Heart left ventricle (tissue), 16 donors: Measurements from ENCODE around the gene SPPL3. TPM values are rescaled to one million over a fixed set of nuclear protein-coding genes. Genes with fewer than 3 reads are reported as not detected.

Source experiments
- ATAC-seq, 4 donors: fragments of 200-7000 bp; cut with Tn5 transposase; one replicate each; pipeline ENCODE4 v1.9.1; 2020 to 2022; ENCODE audit warnings: moderate library complexity in 4 of 4, mild to moderate bottlenecking in 3 of 4, moderate number of reproducible peaks in 1 of 4
- DNase-seq, 5 donors: peaks; one replicate each; pipeline ENCODE4 v3.0.0-alpha.2; 2020
- H3K27ac ChIP-seq, 12 donors: fragments of 200-600 bp; sonication (generic) in 4 of 12; one replicate each; pipeline versions ENCODE4 v1.5.0 to v1.8.0; 2016 to 2022; ENCODE audit warnings: mild to moderate bottlenecking in 2 of 12
- H3K27me3 ChIP-seq, 9 donors: fragments of 200-600 bp; sonication (generic) in 2 of 9; one replicate each; pipeline versions ENCODE4 v1.5.1 to v1.8.0; 2016 to 2022; ENCODE audit warnings: mild to moderate bottlenecking in 3 of 9
- H3K36me3 ChIP-seq, 9 donors: fragments of 200-600 bp; sonication (generic) in 2 of 9; one replicate each; pipeline versions ENCODE4 v1.5.0 to v1.8.0; 2018 to 2022; ENCODE audit warnings: mild to moderate bottlenecking in 2 of 9
- H3K4me1 ChIP-seq, 12 donors: fragments of 200-600 bp; sonication (generic) in 4 of 12; one replicate each; pipeline versions ENCODE4 v1.5.0 to v1.8.0; 2016 to 2022; ENCODE audit warnings: mild to moderate bottlenecking in 3 of 12
- H3K4me3 ChIP-seq, 12 donors: fragments of 200-600 bp; sonication (generic) in 4 of 12; one replicate each; pipeline versions ENCODE4 v1.5.0 to v1.8.0; 2017 to 2022; ENCODE audit warnings: mild to moderate bottlenecking in 9 of 12, moderate library complexity in 4 of 12
- H3K9me3 ChIP-seq, 12 donors: fragments of 200-600 bp; sonication (generic) in 4 of 12; one replicate each; pipeline versions ENCODE4 v1.5.0 to v1.8.0; 2016 to 2022; ENCODE audit warnings: mild to moderate bottlenecking in 1 of 12
- CTCF ChIP-seq, 12 donors: fragments of 200-600 bp; sonication (generic) in 4 of 12; IDR thresholded peaks; one replicate each; pipeline versions ENCODE4 v1.5.0 to v1.8.0; 2018 to 2022; ENCODE audit warnings: antibody characterized with exemption in 12 of 12, mild to moderate bottlenecking in 5 of 12
- POLR2A ChIP-seq, 2 donors: fragments of 450-650 bp; IDR thresholded peaks; one replicate each; pipeline ENCODE4 v1.6.1; 2017; ENCODE audit warnings: antibody characterized with exemption in 2 of 2, mild to moderate bottlenecking in 2 of 2, moderate library complexity in 2 of 2
- WGBS, 4 donors: extraction: QIAGEN DNeasy Blood & Tissue Kit in 2 of 4; methylation state at CpG; one replicate each; pipeline versions ENCODE4 v1.1.5 to v1.1.7; 2013 to 2018; 5-methylcytosine and 5-hydroxymethylcytosine counted together
- intact Hi-C, 10 donors: fragments of 100-400 bp; cut with DNase I; formaldehyde crosslinking; loops; one replicate each; pipeline versions ENCODE4 v1.11.1 to v1.14.2; 2022
- polyA plus RNA-seq, 2 donors: library from polyadenylated mRNA; stranded (reverse); fragments of 200-250 nt; gene quantifications; one replicate each; pipeline ENCODE4 v1.2.3, GENCODE V29; 2013
- total RNA-seq, 9 donors: library from RNA; depleted of rRNA in 2 of 9; stranded (reverse); fragments of >200 nt in 2 of 9; fragmentation: NEBNext Ultra II Directional in 3 of 9; extraction: Animal tissue kit (Norgen Biotek cat#: 25700) in 3 of 9; gene quantifications; one replicate each; pipeline versions ENCODE4 v1.1.0 to v1.2.4, GENCODE V29; 2016 to 2023
- donor health status: ischemic (EF 13 %, LVEDD 7.1; RV severe dilation, severe dysfunction).
- donor health status: healthy with polysubstance abuse.
- donor health status: DM: no; HTN: yes; CAD: no.
- donor health status: DM: no; HTN: no; CAD: no.
- donor health status: ischemic (EF 25% LVEDD 6.9; RV normal size, moderate dysfunction).
- donor health status: ischemic (EF 25% LVEDD 5.7; RV mildly dilated, moderate dysfunction).
- donor health status: healthy.
- donor health status: DM: yes; HTN: yes; CAD: no.
- donor health status: ischemic (EF 35%, LVEDD 5.7; RV mildly dilated, moderate dysfunction).
- donor health status: nonischemic (EF 11% LVEDD 7.7; RV severe dilation, severe dysfunction).
- donor health status: DM: yes; HTN: yes; CAD: no.
- donor health status: PGD.
- donor health status: ischemic (EF 29% LVEDD 5.4; RV normal size, mild dysfunction).
- donor health status: nonischemic (EF 23%, LVEDD 6.1; RV moderate dilation, normal function).

Gene SPPL3
- total and polyA plus RNA-seq, 11 donors, result 8.2 to 48.2 (median 26.5) TPM

DNA sequence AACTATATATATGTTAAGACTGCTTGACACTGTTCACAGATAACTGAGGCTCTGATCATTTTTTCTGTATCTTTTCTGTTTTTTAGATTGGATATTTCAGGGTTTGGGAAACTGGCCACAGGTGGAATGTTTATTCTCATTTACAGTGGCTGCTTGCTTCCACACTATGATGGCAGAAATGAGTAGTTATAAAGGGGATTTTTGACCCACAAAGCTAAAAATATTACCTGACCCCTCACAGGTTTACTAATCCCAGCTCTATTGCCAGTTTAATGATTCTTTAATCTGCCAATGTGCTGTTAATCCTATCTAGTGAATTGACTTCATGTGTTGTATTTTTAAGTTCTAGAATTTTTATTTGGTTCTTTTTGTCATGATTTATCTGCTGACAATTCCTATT is 148.9 kb downstream of the SPPL3 start:
- Histone ChIP-seq H3K36me3 (peaks cover 0 to 5% (median 0%) of the 10 kb centered on the region in 9 donors), H3K27ac (no peak overlapping the region), H3K27me3 (no peaks in the 10 kb centered on the region), H3K4me3 (no peak overlapping the region), H3K4me1 (no peaks in the 10 kb centered on the region), H3K9me3 (peaks cover 0 to 9% (median 0%) of the 10 kb centered on the region in 12 donors)
- DNase-seq (no peak), ATAC-seq (no peak)
- intact Hi-C loops, result no loop called here
- no peak for TF ChIP-seq POLR2A (IDR thresholded peaks at IDR 0.05)
- TF ChIP-seq CTCF (IDR thresholded peaks at IDR 0.05), result no peak

DNA sequence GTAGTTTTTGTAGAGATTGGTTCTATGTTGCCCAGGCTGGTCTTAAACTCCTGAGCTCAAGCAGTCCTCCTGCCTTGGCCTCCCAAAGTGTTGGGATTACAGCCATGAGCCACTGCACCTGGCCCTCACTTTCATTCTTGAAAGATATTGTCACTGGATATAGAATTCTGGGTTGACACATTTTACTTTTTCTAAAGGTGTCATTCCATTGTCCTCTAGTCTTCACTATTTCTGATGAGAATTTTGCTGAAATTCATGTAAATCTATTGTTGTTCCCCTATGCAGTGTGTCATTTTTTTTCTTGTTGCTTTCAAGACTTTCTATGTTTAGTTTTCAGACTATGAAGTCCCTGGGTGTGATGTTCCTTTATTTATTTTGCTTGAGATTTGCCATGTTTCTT is 149.4 kb downstream of the SPPL3 start:
- no peaks in the 10 kb centered on the region for H3K4me1 ChIP-seq
- H3K36me3 ChIP-seq, result peaks cover 0 to under 1% (median 0%) of the 10 kb centered on the region in 9 donors
- DNase-seq (no peak), ATAC-seq (no peak)
- no peak for TF ChIP-seq CTCF (IDR thresholded peaks at IDR 0.05)
- no peak overlapping the region for H3K4me3 ChIP-seq
- H3K27me3 ChIP-seq, result no peaks in the 10 kb centered on the region
- peaks cover 0 to 9% (median 0%) of the 10 kb centered on the region in 12 donors for H3K9me3 ChIP-seq
- intact Hi-C loops, result loop anchor here in 1 of 10 donors (5.0 kb wide), 1 partner anchor 223 kb away; the partner anchor contains the start of gene HNF1A
- H3K27ac ChIP-seq, result no peak overlapping the region

DNA sequence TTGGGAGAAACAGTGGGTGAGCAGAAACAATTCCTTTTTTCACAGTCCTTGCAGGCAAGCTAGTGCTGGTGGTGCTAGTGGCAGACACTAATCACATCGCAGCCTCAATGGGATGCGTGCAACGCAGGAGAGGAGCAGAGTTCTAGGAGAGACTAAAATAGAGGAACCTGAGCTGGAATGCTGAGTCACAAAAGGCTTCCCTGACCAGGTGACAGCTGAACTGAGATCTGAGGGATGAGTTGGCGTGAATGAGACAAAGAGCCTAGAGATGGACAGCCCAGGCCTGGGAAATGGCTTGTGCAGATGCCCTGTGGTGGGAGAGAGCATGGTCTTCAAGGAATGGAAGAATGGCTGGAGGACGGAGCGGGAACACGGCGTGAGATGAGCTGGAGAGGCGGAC is 152.8 kb downstream of the SPPL3 start:
- Histone ChIP-seq H3K36me3 (no peaks in the 10 kb centered on the region), H3K27ac (no peak overlapping the region), H3K27me3 (no peaks in the 10 kb centered on the region), H3K4me1 (no peaks in the 10 kb centered on the region), H3K4me3 (no peak overlapping the region), H3K9me3 (peaks cover 0 to 9% (median 0%) of the 10 kb centered on the region in 12 donors)
- no peak for DNase-seq
- ATAC-seq, result no peak
- WGBS, 4 donors, result 96 to 97% (median 97%) methylated on average over 9 of the region's 9 CpGs
- intact Hi-C loops, result loop anchor here in 1 of 10 donors (5.0 kb wide), 1 partner anchor 226 kb away; the partner anchor contains the start of gene HNF1A
- TF ChIP-seq POLR2A (IDR thresholded peaks at IDR 0.05) (no peak), CTCF (IDR thresholded peaks at IDR 0.05) (no peak)

- intact Hi-C loops, result loop anchor here in 1 of 10 donors (5.0 kb wide), 1 partner anchor 226 kb away; the partner anchor contains the start of gene HNF1A
- no peak for DNase-seq
Measured at GRCh38 chr12:120750806-120751205, 153.4 kb downstream of the SPPL3 start.

More at GRCh38 chr12:120750806-120751205, 153.4 kb downstream of the SPPL3 start:
- Histone ChIP-seq H3K4me3 (no peak overlapping the region), H3K27me3 (no peaks in the 10 kb centered on the region), H3K4me1 (no peaks in the 10 kb centered on the region), H3K27ac (no peak overlapping the region), H3K36me3 (no peaks in the 10 kb centered on the region), H3K9me3 (peaks cover 0 to 9% (median 0%) of the 10 kb centered on the region in 12 donors)
- WGBS, 4 donors, result 95 to 97% (median 96%) methylated on average over 5 of the region's 5 CpGs
- TF ChIP-seq POLR2A (IDR thresholded peaks at IDR 0.05), result no peak
- TF ChIP-seq CTCF (IDR thresholded peaks at IDR 0.05), result no peak
- ATAC-seq, result no peak
